GM18507 (cell line): ENCODE data around the gene SYT1.
"Not testable (repeated sequence)": the region's sequence is repeated elsewhere in the genome, so short reads cannot be mapped to it uniquely, and the experiment has no call there.

Experiments used
- DNase-seq: peaks from one replicate; pipeline ENCODE4 v3.0.0; 2011; ENCODE audit warnings: low read depth; ENCODE audit not compliant: insufficient read length; ENCODE audit errors: extremely low spot score
- FAIRE-seq: peaks from 2 replicates; lab custom pipeline; 2011; peaks lifted over from hg19 to GRCh38; lab: Jason Lieb, UNC

The SYT1 gene

DNA sequence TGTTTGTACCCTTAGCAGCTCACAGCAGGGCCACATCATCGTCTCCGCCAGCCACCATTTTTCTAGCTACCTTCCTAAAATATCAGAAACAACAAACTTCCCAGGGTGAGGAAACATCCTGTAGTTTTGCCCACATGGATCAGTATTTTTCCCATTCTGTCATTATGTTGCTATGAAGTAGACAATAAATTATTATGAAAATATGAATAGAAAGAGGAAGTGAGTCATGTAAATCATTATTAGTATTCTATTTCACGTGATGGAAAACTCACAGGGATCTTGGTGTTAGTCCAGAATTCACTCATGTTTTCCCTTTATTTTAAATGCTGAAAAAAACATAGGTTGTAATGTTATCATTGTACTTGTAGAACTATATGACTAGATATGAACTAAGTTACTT, 319.4 kb downstream of the SYT1 start:
- no peak for FAIRE-seq
- DNase-seq, result no peak

- FAIRE-seq, result no peak
- DNase-seq, result no peak
These were observed 321.9 kb downstream of the SYT1 start for GRCh38 chr12:79186506-79186905.

- FAIRE-seq (no peak), DNase-seq (no peak)
These were observed 322.5 kb downstream of the SYT1 start for GRCh38 chr12:79187032-79187431.

GRCh38 chr12:79191391-79191790, 326.8 kb downstream of the SYT1 start:
- DNase-seq (no peak), FAIRE-seq (no peak)

DNA sequence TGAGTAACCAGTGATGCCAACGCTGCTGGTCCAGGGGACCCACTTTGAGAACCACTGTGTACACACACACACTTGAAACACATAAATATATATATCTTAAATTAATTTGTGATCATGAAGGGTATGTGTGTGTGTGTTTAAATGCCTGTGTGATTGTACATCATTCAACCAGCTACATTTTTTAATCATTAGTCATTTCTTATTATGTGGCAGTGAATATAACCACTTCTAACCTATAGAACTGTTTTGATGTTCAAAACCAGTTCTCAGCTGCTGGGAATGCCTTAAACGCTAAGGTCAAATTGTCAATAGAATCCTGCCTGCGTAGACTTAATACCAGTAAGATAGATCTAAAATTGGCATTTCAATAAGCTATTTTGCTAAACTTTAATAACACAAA, 330.0 kb downstream of the SYT1 start:
- FAIRE-seq (no peak), DNase-seq (no peak)

GRCh38 chr12:79199166-79199565, 334.6 kb downstream of the SYT1 start:
- FAIRE-seq, result no peak

DNA sequence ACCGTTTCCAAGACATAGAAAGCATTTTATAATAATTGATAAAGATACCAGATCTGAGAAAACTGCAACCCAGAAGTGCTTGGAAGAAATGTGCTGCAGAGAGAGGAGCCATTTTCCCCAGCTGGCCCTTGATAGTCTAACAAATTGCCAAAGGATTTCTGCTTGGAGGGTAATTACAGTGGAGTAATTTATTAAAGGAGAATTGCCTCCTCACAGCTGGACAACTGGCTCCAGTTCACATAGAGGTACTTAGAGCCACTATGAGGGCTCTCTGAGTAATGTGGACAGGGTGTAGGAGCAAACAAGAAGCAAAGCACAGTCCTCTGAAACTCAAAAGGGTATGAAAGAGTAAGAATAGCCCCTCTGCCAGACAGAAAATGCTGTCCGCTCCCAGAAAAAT, 335.6 kb downstream of the SYT1 start:
- no peak for DNase-seq
- FAIRE-seq, result no peak

More at GRCh38 chr12:79199166-79199565, 334.6 kb downstream of the SYT1 start:
- DNase-seq, result no peak

GRCh38 chr12:79203058-79203647, 338.6 kb downstream of the SYT1 start:
- no peak for FAIRE-seq
- no peak for DNase-seq

DNA sequence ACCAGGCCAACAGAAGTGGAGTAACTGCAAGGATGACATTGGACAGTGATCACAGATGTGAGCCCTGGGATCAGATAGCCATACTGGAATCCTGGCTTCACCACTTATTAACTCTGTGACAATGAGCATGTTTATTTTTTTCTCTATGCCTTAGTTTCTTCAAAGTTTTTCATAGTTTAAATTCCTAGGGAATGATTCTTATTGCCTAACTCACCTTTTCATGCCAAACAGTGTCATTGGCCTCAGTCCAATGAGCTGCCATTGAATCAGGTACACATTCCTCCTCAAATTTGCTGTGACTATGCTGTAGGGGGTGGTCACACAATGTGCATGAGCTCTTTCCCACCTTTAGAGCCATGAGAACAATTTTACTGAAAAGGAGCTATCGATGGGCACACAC, 342.3 kb downstream of the SYT1 start:
- no peak for FAIRE-seq
- no peak for DNase-seq

DNA sequence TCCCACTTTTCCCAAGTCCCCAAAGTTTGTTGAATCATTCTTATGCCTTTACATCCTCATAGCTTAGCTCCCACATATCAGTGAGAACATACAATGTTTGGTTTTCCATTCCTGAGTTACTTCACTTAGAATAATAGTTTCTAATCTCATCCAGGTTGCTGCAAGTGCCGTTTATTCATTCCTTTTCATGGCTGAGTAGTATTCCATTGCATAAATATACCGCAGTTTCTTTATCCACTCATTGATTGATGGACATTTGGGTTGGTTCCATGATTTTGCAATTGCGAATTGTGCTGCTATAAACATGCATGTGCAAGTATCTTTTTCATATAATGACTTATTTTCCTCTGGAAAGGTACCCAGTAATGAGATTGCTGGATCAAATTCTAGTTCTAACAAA, 345.8 kb downstream of the SYT1 start:
- FAIRE-seq, DNase-seq: not testable (repeated sequence)

- FAIRE-seq, result no peak
- no peak for DNase-seq
These were observed 352.7 kb downstream of the SYT1 start for GRCh38 chr12:79217306-79217705.

GRCh38 chr12:79223210-79223609, 358.6 kb downstream of the SYT1 start:
- FAIRE-seq (no peak), DNase-seq (no peak)

DNA sequence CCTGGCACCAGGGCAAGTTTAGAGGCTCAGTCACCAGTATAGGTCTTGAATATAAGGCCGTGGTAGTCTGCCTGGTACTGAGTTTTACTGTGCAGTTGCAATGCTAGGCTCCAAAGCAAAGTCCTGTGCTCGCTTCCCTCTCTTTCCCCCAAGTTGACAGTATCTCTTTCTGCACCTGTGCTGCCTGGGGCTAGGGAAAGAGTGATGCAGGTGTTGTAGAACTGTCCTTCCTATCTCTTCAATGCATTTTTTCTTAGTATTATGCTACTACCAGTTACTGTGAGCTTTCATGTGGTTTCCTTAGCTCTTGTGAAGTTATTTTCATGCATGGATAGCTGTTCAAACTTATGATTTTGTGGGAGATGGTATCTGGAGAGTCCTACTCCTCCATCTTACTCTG, 359.2 kb downstream of the SYT1 start:
- FAIRE-seq (no peak), DNase-seq (no peak)

DNA sequence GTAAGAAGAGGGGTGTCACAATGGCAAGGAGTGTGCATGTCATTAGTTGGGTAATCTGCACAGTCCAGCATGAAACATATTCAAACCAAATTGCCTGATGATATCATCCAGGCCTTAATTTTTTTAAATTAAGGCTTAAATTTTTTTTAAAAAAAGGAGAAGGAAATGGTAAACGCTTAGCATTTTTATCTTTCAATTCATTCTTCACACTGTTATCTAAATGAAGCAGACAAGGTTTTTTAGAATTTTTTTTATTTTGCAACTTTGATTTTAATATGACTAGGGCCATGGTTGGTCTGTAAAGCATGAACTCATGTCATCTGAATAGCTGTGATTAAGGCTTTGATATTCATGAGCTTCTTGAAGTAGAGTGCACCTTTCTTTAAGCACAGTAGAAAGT, 362.5 kb downstream of the SYT1 start:
- FAIRE-seq (no peak), DNase-seq (no peak)

DNA sequence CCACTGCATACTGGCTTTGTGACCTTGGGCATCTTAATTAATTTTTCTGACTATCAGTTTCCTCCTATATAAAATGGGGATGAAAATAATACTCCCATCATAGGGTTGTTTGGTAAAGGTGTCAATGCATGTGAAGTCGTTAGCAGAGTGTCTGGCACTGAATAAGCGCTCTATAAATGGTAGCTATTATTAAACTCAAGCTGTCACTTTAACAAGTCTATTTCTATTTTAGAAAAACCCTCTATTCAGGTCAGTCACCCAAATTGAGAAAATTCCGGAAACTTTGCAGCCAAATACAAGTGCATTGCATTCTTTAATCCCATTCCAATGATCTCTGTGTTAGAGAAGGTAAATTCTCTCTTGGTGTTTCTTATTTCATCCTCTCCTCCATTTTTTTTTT, 363.1 kb downstream of the SYT1 start:
- DNase-seq (no peak), FAIRE-seq (no peak)

DNA sequence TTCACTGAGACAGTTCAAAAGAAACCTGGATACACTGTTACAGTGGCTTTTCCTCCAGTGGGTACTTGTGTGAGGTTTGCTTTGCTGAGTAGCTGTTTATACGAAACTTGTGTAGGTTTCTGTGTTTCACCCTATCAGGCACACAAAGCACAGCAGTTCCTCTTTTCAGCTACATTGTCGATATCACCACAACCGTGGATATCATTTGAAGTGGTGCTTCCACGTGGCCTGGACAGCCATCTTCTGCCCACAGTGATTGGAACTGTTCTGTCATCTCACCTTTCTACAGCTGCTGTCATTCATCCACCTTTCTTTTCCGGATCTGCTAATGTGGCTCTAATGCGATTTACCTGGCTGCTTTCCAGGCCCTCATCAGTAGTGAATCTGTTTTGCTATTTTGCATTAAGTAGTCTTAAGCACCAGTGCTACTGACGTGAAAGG, 368.8 kb downstream of the SYT1 start:
- DNase-seq, result no peak
- FAIRE-seq, result no peak

DNA sequence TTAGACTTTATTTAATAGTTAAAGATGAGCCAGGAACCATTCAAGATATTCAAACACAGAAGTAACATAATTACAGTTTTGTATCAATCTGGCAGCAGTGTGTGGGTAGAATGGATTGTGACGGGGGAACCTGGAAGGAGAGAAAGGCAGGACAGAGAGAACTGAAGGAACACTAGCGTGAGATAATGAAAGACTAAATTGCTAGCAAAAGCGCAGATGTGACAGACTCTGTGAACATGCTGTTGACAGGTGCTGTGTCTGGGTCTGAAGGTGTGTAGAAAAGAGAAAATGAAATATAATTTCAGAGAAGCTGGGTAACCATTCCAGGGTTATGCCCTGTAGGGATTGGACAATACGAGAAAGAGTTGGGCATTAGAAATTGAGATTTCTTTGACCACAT, 372.3 kb downstream of the SYT1 start:
- no peak for FAIRE-seq
- DNase-seq, result no peak

GRCh38 chr12:79238246-79238645, 373.7 kb downstream of the SYT1 start:
- DNase-seq (no peak), FAIRE-seq (no peak)

DNA sequence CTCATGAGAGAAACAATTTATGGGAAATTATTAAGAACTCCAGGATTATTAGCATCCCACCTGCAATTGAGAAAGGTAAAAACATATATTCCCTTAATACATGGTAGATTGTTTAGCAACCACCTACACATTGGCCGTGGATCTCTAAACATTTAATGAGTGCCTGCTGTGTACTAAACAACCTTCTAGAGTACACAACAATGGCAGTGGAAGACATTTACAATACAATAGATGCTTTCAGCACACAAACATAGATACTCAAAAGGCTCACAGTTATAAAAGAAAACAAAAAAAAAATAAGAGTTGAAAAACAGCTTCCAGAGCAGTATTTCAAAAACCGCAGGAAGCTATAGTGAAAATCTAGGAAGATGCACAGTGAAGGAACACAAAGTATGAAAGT, 382.9 kb downstream of the SYT1 start:
- FAIRE-seq (no peak), DNase-seq (no peak)

DNA sequence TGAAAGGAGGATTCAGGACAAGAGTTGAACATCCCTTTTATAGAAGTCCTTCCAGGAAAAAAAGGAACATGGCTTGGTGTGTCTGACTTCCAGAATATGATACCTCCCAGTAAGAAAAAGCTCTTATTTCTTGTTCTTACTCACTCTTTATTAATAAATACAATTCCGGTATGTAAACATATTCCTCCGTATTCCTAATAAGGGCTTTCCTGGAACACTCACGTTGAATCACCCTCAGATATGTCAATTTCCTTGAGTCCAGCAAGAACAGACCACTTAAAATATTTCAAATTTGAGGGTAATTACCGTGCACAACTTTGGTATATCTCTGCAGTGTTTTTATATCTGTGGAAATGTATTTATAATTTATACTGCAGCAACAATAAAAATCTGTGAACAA, 385.6 kb downstream of the SYT1 start:
- DNase-seq, result no peak
- no peak for FAIRE-seq

GRCh38 chr12:79250960-79251755, 386.6 kb downstream of the SYT1 start:
- DNase-seq (no peak), FAIRE-seq (no peak)
